Ureter (tissue), 1 donor: ENCODE measurements around the gene RNF175. TPM values are rescaled to one million over a fixed set of nuclear protein-coding genes. Genes with fewer than 3 reads are reported as not detected.

ENCODE experiments used
- DNase-seq: peaks from one replicate; pipeline ENCODE4 v3.0.0-alpha.2; 2020; ENCODE audit warnings: low spot score
- total RNA-seq: library from RNA; stranded (reverse); gene quantifications from one replicate; pipeline ENCODE4 v1.2.4, GENCODE V29; 2023
- donor health status: DM: yes; HTN: yes; CAD: no.

The RNF175 gene
- 0.86 TPM for total RNA-seq

GRCh38 chr4:153759407-153760316 is at the start of gene RNF175:
RNF175 (minus strand) TSS chr4:153760024; CDS start chr4:153759862, 162 bp downstream.
- no peak for DNase-seq

- no peak for DNase-seq
Measured at GRCh38 chr4:153809307-153809706, 49.5 kb upstream of the RNF175 start.

DNA sequence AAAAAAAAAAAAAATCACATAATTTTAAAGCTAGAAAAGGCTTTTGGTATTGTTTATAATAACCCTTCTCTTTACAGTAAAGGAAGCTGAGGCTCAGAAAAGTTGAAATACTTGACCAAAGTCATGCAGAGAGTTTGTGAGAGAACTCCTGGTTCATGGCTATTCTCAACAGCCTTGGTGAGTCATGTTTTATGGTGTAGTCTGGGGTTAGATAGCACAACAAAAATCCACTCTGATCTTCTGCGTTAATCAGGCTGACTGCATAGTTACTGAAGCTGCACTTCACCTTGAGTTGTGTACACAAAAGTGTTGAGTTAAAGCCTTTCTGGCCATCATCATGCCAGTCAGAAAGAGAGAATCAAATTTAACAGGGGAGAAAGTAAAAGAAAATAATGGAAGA is 48.4 kb upstream of the RNF175 start:
- DNase-seq: no peak

DNA sequence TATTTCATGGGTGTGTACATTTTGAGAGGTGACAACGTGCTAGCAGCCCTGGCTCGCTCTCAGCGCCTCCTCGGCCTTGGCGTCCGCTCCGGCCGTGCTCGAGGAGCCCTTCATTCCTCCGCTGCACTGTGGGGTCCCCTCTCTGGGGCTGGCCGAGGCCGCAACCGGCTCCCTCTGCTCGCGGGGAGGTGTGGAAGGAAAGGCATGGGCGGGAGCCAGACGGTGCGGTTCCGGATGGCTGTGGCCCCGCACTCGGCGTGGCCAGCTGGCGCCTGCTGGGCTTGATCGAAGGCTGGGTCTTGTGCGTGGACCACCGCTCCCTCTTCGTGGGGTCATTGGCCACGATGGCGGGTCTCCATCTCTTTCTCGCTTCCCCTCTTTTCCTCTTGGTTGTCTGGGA is 46.2 kb upstream of the RNF175 start:
- no peak for DNase-seq

GRCh38 chr4:153804722-153805121 is 44.9 kb upstream of the RNF175 start:
- no peak for DNase-seq

- no peak for DNase-seq
Measured at GRCh38 chr4:153799694-153800074, 39.9 kb upstream of the RNF175 start.

DNA sequence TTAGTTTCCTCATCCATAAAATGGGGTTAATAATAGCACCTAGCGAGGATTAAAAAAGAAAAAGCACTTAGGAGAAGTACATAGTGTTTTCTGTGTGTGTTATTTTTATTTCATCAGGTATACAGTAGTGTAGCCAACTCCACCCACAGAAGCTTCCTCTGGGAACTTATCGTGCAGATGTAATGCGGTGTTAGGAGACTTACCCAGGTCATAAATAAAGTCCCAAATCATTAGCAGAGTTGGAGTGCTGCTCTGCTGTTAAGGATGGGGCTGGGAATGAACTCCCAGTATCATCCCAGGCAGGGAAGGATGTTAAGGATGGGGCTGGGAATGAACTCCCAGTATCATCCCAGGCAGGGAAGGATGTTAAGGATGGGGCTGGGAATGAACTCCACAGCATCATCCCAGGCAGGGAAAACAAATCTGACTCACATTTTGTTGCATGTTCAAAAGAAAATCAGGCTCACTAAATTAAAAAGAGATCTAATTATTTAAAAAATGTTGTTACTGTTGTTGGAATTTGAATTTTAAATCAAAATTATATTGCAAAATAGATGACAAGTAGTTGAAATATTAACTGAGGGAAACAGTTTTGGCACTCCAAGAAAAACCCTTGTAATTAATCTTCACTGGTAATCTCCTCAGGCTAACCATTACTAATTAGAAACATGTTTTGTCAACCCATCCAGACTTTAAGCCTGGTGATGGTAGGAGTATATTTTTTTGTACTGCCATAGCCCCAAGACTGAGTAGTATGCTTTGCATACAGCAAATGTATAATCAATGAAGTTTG is 39.3 kb upstream of the RNF175 start:
- DNase-seq: no peak

DNA sequence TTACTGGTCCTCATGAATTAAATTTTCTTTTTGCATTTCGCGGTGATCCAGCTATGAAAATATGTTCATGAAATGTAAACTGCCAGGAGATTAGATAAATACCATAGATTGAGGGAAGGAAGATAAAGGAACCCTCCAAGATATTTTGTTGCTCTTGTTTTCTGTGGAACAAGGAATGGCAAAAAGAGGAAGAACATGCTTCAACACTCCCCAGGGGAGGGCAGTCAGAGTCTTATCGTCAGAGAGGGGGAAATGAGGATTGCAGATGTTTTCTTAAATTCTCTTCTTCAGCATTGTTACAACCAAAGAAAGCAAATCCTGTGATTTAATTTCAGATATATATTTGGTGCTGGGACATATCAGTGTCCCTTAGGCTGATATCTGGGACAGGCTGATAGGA is 38.6 kb upstream of the RNF175 start:
- DNase-seq: no peak

GRCh38 chr4:153794006-153794405 is 34.2 kb upstream of the RNF175 start:
- DNase-seq: no peak

DNA sequence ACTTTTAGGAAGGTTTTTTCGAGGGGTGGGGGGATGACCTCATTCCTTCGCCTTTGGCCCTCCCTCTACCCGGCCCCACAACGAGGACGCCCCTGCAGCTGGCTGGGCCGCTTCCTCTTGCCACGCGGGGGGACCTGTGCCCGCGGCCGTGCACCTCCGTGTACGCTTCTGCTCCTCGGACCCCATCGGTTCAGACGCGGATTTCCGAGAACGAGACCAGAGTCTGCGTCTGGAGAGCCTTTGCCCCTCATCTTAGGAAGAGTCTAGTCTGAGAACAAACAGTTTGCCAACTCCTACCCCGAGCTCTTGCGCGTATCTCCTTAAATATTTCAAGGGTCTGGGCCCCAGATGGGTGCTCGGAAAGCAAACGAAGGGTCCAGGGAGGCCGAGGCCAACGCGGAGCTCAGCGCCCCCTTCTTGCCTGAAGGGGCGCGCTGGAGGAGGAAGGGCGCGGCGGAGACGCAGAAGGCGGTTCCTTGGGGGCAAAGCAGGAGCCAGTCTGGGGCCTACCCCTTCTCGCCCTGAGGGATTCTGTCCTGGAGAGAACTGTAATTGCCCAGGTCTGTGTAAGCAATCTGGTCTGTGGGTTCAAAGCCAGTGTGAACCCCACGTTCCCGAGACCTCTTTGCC is 32.9 kb upstream of the RNF175 start:
- DNase-seq: no peak

DNA sequence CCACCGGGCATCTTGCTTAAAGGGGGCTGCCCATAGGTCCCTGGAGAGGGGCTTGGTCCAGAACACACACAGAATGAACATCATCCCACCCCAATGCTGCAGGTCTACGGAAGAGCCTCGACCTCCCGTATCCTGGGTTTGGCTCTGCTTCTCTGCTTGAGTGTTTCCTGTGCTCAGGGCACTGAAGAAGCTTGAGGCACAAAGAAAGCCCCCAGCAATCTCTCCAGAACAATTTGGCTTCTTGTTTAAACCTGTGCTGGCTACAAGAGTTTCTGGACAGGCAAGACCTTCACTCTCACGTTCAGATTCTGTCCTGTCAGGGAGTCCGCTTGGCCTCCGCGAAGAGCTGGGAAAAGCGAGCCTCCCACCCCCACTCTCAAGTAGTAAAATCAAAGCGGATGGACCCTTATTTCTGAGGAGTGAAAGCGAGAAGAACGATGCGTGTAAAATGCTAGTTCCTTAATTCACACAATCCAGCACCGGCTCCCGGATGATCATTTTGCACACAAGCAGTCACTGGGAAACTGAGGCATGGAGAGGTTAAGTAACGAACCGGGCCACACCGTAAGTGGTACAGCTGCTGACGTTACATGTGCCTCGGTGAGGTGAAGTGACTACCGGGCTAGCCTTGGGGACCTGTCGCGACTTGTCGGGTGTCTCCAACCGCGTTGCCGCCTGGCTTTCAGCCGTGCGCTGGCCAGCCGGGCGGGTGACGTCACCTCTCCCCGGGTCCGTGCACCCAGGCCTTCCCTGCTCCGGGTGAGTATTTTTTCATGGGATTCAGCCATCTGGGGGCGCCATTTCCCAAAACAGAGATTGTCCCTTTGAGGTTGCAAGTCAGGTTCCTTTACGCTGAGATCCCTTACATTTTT is 32.2 kb upstream of the RNF175 start:
- peak; percentile 76 for DNase-seq

DNA sequence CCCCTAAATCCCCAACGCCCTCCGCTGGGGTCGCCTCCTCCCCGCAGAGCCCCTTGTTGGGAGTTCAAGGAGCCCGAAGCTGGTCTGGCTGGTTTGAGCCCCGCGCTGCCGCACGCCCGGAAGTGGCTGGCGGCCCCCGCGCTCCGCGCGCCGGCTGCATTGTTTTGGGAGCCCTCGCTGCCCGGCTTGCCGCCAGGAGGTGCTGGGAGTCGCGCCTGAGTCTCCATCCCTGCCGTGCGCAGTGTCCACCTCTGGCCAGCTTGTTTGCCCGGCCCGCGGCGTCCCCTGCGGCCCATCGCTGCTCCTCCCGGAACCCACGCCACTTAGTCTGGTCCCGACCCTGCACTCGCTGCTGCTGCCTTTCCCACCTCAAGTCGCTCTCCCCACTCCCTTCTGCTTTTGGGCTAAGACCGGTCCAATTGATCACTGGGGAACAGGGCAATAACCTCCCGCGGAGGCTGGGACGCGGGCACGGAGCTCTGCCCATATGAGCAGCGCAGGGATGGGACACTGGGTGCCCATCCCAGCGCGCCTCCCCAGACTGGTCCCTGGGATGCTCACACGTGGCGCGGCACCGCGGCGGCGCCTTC is 31.2 kb upstream of the RNF175 start:
- DNase-seq: peak; percentile 51

GRCh38 chr4:153790500-153790865 is 30.7 kb upstream of the RNF175 start:
- DNase-seq: no peak

DNA sequence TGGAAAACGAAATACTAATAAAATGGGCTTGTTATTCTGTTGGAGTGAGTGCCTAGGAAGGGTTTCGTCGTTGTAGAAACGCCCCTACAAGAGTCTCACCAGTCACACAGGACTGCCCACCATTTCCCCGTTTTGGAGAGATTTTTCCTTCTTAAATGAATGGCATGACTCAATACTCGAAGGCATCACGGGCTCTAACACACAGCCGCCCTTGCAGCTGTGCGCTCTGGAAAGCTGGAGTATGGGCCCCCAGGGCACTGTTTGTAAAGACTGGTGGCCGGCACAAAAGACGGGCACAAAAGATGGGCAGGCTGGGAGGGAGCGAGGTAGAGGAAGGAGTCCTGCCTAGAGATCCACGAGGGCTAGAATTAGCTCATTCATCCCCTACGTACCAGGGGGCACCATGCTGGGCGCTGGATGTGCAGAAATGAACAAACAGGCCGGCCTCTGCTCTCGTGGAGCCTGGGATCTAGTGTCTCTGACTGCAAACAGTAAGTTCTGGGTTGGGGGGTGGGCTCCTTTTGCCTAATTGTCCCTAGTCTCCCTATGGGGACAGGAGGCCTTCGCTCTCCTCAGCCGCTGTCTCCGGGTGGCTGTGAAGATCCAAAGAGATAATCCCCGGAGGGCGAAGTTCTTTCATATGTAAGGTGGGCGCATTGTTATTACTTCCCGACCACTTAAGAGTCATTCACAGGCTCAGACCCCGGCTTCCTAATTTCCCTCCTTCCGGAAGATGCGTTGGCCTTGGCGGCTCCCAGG is 30.1 kb upstream of the RNF175 start:
- DNase-seq: no peak

DNA sequence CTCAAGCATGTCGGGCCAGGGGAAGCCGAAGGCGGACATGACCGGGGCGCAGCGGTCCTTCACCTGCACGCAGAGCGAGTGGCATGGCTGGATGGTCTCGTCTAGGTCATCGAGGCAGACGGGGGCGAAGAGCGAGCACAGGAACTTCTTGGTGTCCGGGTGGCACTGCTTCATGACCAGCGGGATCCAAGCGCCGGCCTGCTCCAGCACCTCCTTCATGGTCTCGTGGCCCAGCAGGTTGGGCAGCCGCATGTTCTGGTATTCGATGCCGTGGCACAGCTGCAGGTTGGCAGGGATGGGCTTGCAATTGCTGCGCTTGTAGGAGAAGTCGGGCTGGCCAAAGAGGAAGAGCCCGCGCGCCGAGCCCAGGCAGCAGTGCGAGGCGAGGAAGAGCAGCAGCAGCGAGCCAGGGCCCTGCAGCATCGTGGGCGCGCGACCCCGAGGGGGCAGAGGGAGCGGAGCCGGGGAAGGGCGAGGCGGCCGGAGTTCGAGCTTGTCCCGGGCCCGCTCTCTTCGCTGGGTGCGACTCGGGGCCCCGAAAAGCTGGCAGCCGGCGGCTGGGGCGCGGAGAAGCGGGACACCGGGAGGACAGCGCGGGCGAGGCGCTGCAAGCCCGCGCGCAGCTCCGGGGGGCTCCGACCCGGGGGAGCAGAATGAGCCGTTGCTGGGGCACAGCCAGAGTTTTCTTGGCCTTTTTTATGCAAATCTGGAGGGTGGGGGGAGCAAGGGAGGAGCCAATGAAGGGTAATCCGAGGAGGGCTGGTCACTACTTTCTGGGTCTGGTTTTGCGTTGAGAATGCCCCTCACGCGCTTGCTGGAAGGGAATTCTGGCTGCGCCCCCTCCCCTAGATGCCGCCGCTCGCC is 28.8 kb upstream of the RNF175 start, which contains the start of gene SFRP2:
SFRP2 (minus strand) TSS at position 671 of the 864 bp plus-strand sequence; CDS start at position 423, 248 bp downstream.
- DNase-seq: peak; percentile 37

DNA sequence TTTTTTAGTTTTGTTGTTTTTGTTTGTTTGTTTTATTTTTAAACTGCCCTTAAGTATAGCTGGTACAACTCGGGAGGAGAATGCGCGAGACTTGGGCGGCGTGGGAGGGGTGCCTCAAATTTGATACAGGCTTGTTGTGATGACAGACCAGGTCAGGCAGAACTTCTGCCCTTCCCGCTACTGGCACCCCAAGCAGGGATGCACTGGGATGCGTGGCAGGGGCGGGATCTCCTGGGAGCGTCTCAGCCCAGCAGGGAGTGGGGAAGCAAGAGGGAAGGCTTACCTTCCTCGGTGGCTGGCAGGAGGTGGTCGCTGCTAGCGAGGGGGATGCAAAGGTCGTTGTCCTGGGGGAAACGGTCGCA is 28.2 kb upstream of the RNF175 start:
- no peak for DNase-seq

- no peak for DNase-seq
Measured at GRCh38 chr4:153787575-153787974, 27.8 kb upstream of the RNF175 start.

GRCh38 chr4:153787061-153787560 is 27.3 kb upstream of the RNF175 start:
- no peak for DNase-seq
